SU-DHL-6 (cell line): ENCODE measurements around the gene PTGIS.

Experiments
- EZH2phosphoT487 ChIP-seq: fragments of 200-600 bp; sonication (generic), shearing (Covaris generic); conservative IDR thresholded peaks from 2 replicates; pipeline ENCODE4 v1.6.1; 2018; ENCODE audit warnings: mild to moderate bottlenecking, antibody characterized with exemption, low read length, moderate library complexity, mixed read lengths
- TF ChIP-seq, protein P1 (sequence below): fragments of 200-600 bp; sonication (generic); IDR thresholded peaks from one replicate; pipeline ENCODE4 v1.5.1; 2017; ENCODE audit warnings: antibody characterized with exemption, mild to moderate bottlenecking, low read length, moderate library complexity; ENCODE audit not compliant: insufficient read depth, poor library complexity, severe bottlenecking

GRCh38 chr20:49614338-49615050 lies 46.6 kb upstream of the PTGIS start:
- TF ChIP-seq, protein P1, sequence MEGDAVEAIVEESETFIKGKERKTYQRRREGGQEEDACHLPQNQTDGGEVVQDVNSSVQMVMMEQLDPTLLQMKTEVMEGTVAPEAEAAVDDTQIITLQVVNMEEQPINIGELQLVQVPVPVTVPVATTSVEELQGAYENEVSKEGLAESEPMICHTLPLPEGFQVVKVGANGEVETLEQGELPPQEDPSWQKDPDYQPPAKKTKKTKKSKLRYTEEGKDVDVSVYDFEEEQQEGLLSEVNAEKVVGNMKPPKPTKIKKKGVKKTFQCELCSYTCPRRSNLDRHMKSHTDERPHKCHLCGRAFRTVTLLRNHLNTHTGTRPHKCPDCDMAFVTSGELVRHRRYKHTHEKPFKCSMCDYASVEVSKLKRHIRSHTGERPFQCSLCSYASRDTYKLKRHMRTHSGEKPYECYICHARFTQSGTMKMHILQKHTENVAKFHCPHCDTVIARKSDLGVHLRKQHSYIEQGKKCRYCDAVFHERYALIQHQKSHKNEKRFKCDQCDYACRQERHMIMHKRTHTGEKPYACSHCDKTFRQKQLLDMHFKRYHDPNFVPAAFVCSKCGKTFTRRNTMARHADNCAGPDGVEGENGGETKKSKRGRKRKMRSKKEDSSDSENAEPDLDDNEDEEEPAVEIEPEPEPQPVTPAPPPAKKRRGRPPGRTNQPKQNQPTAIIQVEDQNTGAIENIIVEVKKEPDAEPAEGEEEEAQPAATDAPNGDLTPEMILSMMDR = no peak
- TF ChIP-seq EZH2phosphoT487 = no peak
